CD1c-positive myeloid dendritic cell (primary cell): ENCODE measurements around the gene MTCL1.

ENCODE experiments used
- DNase-seq: peaks from one replicate; pipeline ENCODE4 v3.0.0-alpha.2; 2016; ENCODE audit errors: extremely low spot score

MTCL1 gene

DNA sequence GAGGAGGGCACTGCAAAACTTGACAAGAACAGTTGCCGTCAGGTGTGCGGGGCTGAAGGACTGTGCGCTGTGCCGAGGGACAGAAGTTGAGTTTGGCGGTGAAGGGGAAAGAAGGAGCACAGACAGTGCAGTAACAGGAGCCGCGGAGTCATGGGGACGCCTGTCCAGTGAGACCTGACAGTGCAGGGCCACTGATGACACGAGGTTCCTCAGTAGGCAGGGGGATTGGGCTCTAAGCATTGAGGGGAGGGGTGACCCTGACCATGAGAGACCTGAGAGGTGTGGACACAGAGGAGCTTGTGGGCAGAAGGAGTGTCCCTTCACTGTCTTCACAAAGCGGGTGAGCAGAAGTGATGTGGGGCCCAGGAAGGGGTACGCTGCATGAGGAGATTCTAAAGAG, 104.8 kb downstream of the MTCL1 start:
- no peak for DNase-seq

DNA sequence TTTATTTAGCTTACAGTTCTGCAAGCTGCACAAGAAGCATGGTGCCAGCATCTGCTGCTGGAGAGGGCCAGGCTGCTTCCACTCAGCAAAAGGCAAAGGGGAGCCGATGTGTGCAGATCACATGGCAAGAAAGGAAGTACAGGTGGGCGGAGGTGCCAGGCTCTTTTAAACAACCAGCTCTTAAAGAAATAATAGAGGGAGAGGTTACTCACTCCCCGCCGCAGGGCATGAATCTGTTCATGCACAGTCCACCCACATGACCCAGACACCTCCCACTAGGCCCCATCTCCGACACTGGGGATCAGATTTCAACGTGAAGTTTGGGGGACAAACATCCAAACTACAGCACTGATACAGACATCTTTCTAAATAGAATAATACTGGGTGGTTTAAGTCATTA, 105.8 kb downstream of the MTCL1 start:
- DNase-seq = no peak

DNA sequence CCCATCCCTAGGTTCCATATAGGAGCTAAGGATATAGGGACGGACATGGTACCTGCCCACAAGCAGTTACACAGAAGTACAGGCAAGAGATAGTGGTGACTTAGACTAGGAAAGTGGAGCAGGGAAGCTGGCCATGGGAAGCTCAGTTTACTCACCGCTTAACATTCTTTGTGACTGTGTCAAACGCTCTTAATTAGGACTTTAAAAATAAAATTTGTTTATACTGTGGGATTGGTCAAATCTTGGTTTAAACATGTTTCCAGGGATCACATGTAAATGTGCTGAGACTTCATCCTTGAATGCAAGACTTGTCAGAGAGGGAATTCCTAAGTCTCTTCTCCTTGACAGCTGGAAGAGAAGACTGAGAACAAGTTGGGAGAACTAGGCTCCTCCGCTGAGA, 107.3 kb downstream of the MTCL1 start:
- no peak for DNase-seq

DNA sequence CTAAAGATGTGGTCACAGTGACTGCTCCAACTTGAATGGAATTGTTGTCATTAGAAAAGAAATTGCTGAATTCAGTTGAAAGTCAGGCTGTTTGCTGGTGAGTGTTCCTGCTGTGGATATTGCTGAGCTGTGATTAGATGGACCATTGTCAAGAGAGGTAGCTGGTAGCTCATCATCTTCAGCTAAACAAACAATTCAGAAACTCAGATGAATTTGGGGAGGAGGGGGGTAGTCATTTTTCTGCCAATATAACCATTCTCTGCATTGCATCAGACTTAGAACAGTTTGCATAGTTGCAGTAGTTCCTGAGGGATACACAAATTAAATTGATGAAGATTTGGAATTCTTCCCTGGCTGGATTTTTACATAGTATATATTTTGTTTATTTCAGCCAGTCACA, 108.3 kb downstream of the MTCL1 start:
- DNase-seq = no peak

DNA sequence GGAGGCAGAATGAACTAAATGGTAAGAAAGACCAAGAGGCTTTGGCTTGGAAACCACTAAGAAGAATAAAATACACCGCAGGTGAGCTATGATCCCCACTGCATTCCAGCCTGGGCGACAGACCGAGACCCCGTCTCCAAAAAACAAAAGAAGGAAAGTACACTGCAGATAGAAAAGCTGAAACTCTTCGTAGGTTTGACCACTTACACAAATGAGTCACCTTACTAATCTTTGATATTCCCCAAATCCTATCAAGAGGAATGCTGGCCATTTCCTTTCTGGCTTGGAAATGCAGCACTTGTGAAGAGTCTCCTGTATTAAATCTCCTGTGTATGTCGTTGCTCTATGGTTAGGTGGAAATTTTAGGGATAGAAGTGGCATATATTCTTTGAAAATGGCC, 108.8 kb downstream of the MTCL1 start:
- DNase-seq = no peak

DNA sequence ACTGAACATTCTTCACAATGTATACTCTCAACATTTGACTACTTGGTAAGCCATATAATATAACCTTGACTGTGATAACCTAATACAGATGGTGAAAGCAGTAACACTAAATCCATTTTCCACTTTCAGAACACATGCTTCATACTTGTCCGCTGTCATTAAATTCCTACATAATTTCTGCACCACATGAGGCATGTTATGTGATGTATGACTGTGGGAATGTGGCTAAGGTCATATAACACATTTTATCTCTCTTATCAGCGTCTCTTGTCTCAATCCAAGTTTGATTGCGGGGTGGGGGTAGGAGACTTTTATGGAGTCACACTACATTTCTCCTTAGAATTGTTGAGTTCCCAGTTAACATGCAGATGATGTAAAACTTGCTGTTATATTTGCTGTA, 110.9 kb downstream of the MTCL1 start:
- no peak for DNase-seq

DNA sequence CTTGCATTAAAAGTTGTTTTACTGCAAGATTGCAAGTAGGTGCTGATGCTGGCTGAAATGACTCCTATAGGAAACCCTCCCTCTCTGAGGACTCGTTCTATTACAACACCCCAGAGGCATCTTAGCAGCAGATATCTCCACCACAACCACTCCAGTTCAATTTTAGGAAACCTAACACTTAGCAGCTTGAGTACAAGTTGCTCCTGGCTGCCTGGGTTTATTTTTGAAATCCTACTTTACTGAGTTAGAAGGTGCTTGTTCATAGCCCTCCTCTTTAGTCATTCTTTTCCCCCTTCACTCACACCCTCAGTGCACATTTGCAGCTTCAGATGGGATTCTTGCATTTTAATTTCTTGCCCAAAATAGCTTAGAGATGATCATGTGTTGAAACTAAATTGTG, 111.5 kb downstream of the MTCL1 start:
- no peak for DNase-seq

DNA sequence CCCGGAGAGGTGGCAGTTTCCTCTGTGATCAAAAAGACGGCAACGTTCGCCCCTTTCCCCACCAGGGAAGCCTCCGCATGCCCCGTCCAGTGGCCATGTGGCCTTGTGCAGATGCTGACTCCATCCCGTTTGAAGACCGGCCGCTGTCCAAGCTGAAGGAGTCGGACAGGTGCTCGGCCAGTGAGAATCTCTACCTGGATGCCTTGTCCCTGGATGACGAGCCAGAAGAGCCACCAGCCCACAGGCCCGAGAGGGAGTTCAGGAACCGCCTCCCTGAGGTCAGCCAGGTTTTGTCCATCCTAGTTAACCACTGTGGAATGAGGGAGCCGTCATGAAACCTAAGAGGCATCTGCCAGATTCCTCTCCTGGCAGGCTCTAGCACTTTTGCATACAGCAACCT, 113.6 kb downstream of the MTCL1 start:
- no peak for DNase-seq

DNA sequence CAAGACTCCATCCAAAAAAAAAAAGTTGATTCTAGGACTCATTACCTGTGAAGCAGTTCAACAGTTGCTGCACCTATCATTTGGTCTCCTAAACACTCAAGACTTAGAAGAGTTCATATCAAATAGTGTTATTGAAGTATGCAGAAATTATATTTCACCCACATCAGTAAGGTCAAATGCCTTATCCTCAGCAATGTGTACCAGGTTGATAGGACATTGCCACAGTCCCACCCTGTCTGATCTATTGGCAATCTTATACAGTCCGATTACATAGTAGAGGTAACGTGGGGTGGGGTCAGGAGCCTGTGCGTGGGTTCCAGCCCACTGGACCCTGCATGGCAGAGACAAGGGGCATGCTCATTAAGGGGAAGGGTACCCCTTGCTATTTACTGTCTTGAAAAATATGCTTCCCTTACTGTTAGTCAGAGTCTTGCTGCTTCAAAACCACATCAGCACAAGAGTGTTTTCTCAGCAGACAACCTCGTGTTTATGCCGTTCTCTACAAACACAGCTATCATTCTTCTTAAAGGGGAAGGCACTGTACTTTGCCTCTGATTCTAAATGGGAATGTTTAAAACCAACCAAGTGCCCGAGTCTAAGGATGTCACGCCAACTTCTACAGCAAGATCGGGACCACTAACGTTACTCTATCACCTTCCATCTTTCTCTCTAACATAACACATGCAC, 115.2 kb downstream of the MTCL1 start:
- no peak for DNase-seq

DNA sequence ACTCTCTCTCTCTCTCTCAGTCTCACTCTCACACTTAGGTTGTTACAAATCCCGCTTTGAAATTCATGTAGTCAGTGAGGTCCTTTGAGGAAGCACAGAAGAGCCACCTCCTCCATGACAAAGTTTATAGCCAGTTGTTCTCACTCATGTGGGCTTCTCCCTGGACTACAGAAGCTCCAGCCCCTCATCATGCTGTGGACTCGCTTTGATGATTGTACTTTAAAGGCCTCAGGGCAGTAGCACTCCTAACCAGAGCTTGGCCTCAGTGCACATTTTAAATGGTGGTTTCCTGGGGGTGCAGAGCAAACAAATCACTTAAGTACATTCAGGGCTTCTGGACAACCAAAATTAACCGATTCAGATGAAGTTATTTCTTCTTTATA, 115.7 kb downstream of the MTCL1 start:
- DNase-seq = no peak

DNA sequence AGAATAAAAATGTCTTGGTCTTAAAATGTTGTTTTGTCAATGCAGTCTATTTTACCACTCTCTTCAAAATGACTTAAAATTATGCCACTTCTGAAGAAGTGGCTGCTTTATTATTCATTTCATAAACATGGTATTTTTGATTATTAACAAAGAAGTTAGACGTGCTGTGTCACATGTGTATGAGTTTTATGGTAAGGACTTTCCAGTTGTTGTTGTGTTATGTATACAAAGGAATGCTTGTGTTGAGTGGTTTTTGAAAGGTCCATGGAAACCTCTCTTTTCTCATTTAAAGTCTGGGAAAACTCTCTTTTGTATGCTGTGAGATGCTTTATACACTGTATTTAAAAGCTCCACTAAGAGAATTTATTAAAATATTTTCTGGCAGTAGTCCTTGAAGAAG, 116.2 kb downstream of the MTCL1 start:
- no peak for DNase-seq

DNA sequence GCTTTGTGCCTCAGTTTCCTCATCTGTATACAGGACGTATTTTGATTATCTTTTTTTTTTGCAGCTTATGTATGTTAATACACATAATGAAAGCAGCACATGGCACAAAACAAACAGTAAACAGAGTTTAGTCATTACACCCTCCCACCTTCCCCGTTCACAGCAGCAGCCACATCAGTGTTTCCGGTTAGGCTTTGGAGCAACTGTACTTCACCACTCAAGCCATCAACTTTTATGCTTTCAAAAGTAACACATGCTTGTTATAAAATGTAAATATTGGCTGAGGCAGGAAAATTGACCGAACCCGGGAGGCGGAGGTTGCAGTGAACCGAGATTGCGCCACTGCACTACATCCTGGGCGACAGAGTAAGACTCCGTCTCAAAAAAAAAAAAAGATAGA, 117.3 kb downstream of the MTCL1 start:
- DNase-seq = no peak

DNA sequence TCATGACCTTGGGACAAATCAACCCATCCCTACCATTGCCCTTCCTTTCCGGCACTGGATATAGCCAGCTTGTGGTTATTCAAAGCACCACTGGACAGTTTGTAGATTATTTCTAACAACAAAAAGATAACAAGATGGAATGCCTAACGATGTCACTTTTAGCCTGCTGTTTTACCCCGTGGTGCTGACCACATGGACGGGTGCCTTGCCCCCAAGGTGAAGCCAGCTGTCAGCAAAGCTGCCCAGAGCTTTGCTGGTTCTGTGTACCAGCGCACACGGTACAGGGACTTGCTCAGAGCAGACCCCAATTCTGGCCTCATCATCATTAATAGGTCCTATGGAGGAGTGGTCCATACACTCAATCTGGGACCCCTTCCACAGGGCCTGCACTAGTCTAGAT, 118.2 kb downstream of the MTCL1 start:
- DNase-seq = no peak

DNA sequence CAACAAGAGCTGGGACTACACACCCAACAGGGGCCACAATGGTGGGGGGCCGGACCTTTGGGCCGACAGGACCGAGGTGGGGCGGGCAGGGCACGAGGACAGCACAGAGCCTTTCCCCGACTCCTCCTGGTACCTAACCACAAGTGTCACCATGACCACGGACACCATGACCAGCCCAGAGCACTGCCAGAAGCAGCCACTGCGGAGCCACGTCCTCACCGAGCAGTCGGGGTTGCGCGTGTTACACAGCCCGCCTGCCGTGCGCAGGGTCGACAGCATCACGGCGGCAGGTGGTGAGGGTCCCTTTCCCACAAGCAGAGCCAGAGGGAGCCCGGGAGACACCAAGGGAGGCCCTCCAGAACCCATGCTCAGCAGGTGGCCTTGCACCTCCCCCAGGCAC, 119.5 kb downstream of the MTCL1 start:
- no peak for DNase-seq

DNA sequence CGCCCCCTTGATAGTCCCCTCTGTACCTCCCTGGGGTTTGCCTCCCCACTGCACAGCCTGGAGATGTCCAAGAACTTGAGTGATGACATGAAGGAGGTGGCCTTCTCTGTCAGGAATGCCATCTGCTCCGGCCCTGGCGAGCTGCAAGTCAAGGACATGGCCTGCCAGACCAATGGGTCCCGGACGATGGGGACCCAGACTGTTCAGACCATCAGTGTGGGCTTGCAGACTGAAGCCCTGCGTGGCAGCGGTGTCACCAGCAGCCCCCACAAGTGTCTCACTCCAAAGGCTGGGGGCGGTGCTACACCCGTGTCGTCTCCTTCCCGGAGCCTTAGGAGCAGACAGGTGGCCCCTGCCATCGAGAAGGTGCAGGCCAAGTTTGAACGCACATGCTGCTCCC, 119.9 kb downstream of the MTCL1 start:
- no peak for DNase-seq

DNA sequence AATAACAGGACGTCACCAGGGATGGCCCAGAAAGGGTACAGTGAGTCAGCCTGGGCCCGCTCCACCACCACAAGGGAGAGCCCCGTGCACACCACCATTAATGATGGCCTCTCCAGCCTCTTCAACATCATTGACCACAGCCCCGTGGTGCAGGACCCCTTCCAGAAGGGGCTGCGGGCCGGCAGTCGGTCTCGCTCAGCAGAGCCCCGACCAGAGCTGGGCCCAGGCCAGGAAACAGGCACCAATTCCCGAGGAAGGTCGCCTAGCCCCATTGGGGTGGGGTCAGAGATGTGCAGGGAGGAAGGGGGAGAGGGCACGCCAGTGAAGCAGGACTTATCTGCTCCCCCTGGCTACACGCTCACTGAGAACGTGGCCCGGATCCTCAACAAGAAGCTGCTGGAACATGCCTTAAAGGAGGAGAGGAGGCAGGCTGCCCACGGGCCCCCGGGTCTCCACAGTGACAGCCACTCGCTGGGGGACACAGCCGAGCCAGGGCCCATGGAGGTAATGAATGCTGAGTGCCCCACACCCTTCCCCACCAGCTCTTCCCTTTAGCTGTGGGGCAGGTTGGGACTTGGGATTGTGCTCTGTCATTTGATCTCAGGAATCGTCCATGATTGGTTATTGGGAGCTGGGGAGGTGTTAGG, 120.5 kb downstream of the MTCL1 start:
- no peak for DNase-seq

DNA sequence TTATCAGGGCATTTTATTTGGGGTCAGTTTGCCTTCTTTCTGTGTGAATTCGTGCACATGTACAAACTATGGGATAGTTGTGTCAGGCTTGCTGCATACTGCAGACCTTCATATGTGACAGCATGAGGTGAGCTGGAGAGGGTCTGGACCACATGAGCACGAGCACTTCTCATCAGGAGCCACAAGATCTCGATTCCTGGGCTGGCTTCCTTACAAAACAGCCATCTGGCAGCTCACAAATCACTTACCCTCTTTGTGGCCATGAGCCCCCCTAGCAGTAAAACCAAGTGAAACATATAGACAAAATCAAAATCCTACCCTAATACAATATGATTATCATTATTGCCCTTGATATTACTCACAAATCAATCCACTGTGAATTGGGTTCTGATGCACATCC, 121.2 kb downstream of the MTCL1 start:
- DNase-seq = no peak

DNA sequence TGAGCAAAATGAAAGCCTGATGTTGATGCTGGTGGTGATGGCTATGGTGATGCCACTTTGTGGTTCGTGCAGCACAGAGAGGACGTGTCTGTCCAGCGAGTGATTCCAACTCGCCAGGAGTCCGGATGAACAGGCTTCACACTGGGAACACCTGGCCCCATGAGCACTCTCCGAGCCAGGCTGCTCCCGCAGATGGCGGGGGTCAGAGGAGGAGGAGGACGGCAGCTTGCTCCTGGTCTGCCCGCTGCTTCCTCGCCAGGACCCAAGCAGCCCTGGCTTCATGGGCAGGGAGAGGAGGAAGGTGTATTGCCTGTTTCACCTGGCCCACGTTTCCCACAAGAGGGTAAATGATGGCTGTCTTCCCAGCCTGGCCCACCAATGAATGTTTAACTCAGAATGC, 121.6 kb downstream of the MTCL1 start:
- DNase-seq = no peak

DNA sequence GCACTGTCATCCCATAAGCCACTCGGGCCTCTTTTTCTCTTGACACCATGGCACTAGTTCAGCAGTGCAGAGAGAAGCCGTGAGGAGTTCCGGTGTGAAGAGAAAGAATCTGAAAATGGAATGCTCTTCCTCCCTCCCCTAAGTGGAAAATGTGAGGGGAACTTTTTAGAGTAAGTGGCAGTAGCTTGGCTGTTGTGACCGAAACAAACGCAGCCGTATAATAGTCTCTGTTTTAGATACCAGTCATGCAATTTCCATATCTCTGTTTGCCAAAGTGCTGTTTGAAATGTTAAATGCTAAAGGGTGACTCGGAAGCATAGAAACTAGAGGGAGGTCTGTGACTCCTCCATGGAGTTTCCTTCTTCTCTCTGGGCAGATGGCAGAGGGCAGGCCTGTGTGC, 122.9 kb downstream of the MTCL1 start:
- DNase-seq = no peak

DNA sequence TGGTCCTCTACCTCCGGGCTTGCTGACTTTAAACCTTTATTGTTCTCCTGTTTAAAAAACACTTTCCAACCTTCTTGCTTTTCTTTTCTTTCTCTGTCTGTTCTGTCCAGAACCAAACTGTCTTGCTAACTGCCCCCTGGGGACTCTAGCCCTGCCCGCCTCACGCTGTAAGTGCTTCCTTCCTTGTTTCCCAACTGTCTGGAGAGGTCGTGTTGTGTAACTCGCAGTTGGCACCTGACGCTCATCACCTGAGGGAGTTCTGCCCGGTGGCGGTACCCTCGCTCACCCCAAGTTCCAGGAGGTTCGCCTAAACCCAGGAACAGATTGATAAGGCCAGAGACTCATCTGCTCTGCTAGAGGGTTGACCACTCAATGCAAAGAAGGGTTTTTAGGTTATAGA, 123.4 kb downstream of the MTCL1 start:
- DNase-seq = no peak

DNA sequence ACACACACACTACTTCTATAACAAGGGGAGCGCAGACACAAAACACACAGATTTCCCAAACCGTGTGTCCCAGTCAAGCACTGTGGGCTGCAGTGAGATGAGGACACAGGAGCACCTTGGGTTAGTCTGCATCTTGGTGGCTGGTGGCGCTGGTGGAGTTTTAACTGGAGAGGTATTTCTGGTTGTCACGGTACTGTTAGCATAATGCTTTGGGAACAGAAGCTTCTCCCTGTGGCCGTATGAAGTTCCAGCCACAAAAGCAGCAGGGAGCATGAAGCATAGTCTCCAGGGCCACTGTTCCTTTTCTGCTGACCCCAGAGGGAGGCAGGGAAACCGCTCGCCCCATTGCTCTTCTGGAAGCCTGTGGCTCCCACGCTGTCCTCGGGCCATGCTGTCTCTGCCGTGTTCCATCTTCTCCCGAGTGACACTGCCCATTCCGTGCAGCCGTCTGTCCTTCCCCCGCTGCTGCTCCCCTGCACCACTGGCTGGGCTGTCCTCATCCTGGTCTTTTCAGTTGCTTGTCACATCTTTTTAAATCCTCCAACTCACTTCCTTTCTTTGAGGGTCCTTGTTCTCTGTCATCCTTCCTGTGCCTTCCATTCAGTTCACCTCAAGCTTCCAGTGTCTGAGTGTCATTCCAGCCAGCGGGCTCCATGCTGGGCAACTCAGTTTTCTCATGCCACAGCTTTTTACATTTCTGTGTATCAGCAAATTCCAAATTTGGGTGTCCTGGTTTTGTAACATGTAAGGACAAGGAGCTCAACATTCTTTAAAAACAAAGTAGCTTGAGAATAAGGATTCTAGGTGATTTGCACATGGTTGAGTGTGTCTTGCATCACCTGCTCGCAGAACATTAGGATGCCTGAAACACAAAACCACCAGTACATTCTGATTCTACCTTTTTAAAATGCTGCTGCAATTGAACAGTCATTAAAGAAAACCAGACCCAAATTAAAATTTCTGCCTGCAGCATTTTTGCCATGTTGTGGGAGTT, 125.0 kb downstream of the MTCL1 start:
- no peak for DNase-seq

DNA sequence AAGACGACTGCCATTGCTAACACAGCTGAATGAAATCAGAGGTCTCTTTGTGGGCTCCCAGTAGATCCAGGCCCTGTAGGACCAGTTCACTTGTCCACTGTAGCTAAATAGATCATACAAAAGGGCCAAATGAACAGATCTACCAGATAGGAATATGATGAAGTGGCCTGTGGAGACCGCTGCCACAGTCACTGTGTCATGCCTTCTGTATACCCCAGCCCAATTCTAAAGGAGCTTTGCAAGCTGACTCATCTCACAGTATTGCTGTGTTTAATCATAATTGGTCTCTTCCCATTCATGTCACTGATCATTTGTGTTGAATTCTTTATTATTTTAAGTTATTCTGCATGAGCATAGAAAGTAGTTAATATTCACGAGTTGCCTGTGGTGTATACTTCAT, 125.8 kb downstream of the MTCL1 start:
- no peak for DNase-seq

DNA sequence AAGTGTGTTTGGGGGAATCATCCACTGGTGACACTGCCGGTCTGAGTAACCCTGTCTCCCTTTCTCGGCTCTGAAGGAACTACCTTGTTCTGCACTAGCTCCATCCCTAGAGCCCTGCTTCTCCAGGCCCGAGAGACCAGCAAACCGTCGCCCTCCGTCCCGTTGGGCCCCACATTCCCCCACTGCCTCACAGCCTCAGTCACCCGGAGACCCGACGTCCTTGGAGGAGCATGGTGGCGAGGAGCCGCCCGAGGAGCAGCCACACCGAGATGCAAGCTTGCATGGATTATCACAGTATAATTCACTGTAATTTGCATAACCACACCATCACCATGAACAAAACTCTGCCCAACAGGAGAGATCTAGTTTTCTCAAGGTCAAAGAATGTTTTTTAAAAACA, 126.2 kb downstream of the MTCL1 start:
- DNase-seq = no peak
